PC-9 (cell line): Measurements from ENCODE around the gene KLHL6. TPM values are rescaled to one million over a fixed set of nuclear protein-coding genes. Genes with fewer than 3 reads are reported as not detected.

Source experiments
- BruUV-seq: library from RNA; stranded (reverse); fragments of 400-500 nt; replicated peaks from 2 replicates; lab custom pipeline; 2021; lab: Mats Ljungman, UMichigan
- CTCF ChIA-PET: fragments of 300-600 bp; sonication (Branson Sonifier 250); formaldehyde crosslinking; loops from one replicate; lab custom pipeline; 2022; ENCODE audit warnings: antibody characterized with exemption; lab: Charles Lee
- POLR2A ChIA-PET: fragments of 300-600 bp; sonication (Branson Sonifier 250); formaldehyde crosslinking; loops from one replicate; lab custom pipeline; 2022; ENCODE audit warnings: antibody characterized with exemption; ENCODE audit not compliant: unreplicated experiment; lab: Charles Lee
- DNase-seq, 2 experiments: peaks; one replicate each; pipeline versions ENCODE4 v3.0.0 to v3.0.0-alpha.2; 2015 to 2022; ENCODE audit warnings: mixed read lengths in 1 of 2
- H2AFZ ChIP-seq: fragments of 200-600 bp; sonication (generic); 2 replicates; pipeline ENCODE4 v1.8.1; 2017; ENCODE audit warnings: antibody characterized with exemption
- H3F3A ChIP-seq: fragments of 200-600 bp; sonication (generic); 2 replicates; pipeline ENCODE4 v1.8.1; 2017; ENCODE audit warnings: antibody characterized with exemption, mild to moderate bottlenecking, low read depth; ENCODE audit not compliant: insufficient read depth
- H3K27ac ChIP-seq: fragments of 200-600 bp; sonication (generic); 2 replicates; pipeline ENCODE4 v1.6.1; 2016; ENCODE audit warnings: mixed run types
- H3K27me3 ChIP-seq: fragments of 200-600 bp; sonication (generic); 2 replicates; pipeline ENCODE4 v1.6.1; 2016; ENCODE audit warnings: low read depth, mixed run types; ENCODE audit not compliant: insufficient read depth
- H3K36me3 ChIP-seq: fragments of 200-600 bp; sonication (generic); 2 replicates; pipeline ENCODE4 v1.6.1; 2016; ENCODE audit warnings: low read depth, mixed run types
- H3K4me1 ChIP-seq: fragments of 200-600 bp; sonication (generic); replicated peaks from 2 replicates; pipeline ENCODE4 v1.6.1; 2016; ENCODE audit warnings: mixed run types; ENCODE audit not compliant: insufficient read depth
- H3K4me2 ChIP-seq: fragments of 200-600 bp; sonication (generic); 2 replicates; pipeline ENCODE4 v1.6.1; 2017; ENCODE audit warnings: mixed run types
- H3K4me3 ChIP-seq: fragments of 200-600 bp; sonication (generic); 2 replicates; pipeline ENCODE4 v1.6.1; 2016; ENCODE audit warnings: mixed run types
- H3K79me2 ChIP-seq: fragments of 200-600 bp; sonication (generic); 2 replicates; pipeline ENCODE4 v1.6.1; 2017; ENCODE audit warnings: low read depth, mixed run types
- H3K9me2 ChIP-seq: fragments of 200-600 bp; sonication (generic); 2 replicates; pipeline ENCODE4 v1.8.1; 2017; ENCODE audit warnings: mild to moderate bottlenecking; ENCODE audit not compliant: insufficient read depth
- H3K9me3 ChIP-seq: fragments of 200-600 bp; sonication (generic); 2 replicates; pipeline ENCODE4 v1.8.1; 2016; ENCODE audit warnings: low read depth; ENCODE audit not compliant: insufficient read depth
- H4K20me1 ChIP-seq: fragments of 200-600 bp; sonication (generic); 2 replicates; pipeline ENCODE4 v1.8.1; 2017; ENCODE audit not compliant: insufficient read depth
- CTCF ChIP-seq: fragments of 200-600 bp; sonication (generic); conservative IDR thresholded peaks from 2 replicates; pipeline ENCODE4 v1.6.1; 2017; ENCODE audit warnings: mixed run types, antibody characterized with exemption, mild to moderate bottlenecking, moderate library complexity
- EZH2 ChIP-seq: fragments of 200-600 bp; sonication (generic); IDR thresholded peaks from 2 replicates; pipeline ENCODE4 v1.8.0; 2017; ENCODE audit warnings: antibody characterized with exemption, low read depth
- intact Hi-C: fragments of 100-400 bp; cut with micrococcal nuclease; formaldehyde crosslinking; loops from one replicate; pipeline ENCODE4 v1.10.0; 2022; ENCODE audit not compliant: unreplicated experiment
- total RNA-seq: library from RNA; stranded (reverse); gene quantifications from 2 replicates; pipeline ENCODE4 v1.2.3, GENCODE V29; 2021

The KLHL6 gene
- total RNA-seq, 1 experiment from 2014 or later = 0.04 TPM

GRCh38 chr3:183540501-183541234 is 14.8 kb downstream of the KLHL6 start:
- intact Hi-C loops = no loop called here
- H2AFZ ChIP-seq = no peak overlapping the region
- no peaks in the 10 kb centered on the region for H4K20me1 ChIP-seq
- H3K4me2 ChIP-seq = no peak overlapping the region
- H3K79me2 ChIP-seq = no peaks in the 10 kb centered on the region
- CTCF ChIA-PET = no interaction called here
- H3F3A ChIP-seq = no peaks in the 10 kb centered on the region
- no peak for DNase-seq
- H3K27ac ChIP-seq = no peak overlapping the region
- POLR2A ChIA-PET = no interaction called here
- H3K27me3 ChIP-seq = no peaks in the 10 kb centered on the region
- H3K9me3 ChIP-seq = no peaks in the 10 kb centered on the region
- H3K36me3 ChIP-seq = no peaks in the 10 kb centered on the region
- no peak overlapping the region for H3K4me3 ChIP-seq
- no peaks in the 10 kb centered on the region for H3K9me2 ChIP-seq
- H3K4me1 ChIP-seq = no peaks in the 10 kb centered on the region
- BruUV-seq = no TSS peak
- TF ChIP-seq EZH2 (no peak), CTCF (no peak)

GRCh38 chr3:183539811-183540210 is 15.7 kb downstream of the KLHL6 start:
- Histone ChIP-seq H3K9me2 (no peaks in the 10 kb centered on the region), H2AFZ (no peak overlapping the region), H3K27ac (no peak overlapping the region), H3K4me3 (no peak overlapping the region), H3K4me1 (no peaks in the 10 kb centered on the region), H3F3A (no peaks in the 10 kb centered on the region), H3K79me2 (no peaks in the 10 kb centered on the region), H4K20me1 (no peaks in the 10 kb centered on the region), H3K36me3 (no peaks in the 10 kb centered on the region), H3K4me2 (no peak overlapping the region), H3K9me3 (no peaks in the 10 kb centered on the region), H3K27me3 (no peaks in the 10 kb centered on the region)
- ChIA-PET CTCF (interaction anchor here (0.7 kb wide), 1 partner anchor 55 kb away, joined by 3 read pairs; no protein-coding TSS in a partner anchor), POLR2A (no interaction called here)
- TF ChIP-seq EZH2 = no peak
- TF ChIP-seq CTCF = no peak
- no peak for DNase-seq
- BruUV-seq = no TSS peak
- intact Hi-C loops = no loop called here

GRCh38 chr3:183538486-183538885 is 17.0 kb downstream of the KLHL6 start:
- Histone ChIP-seq H3K27me3 (no peaks in the 10 kb centered on the region), H3K4me1 (0 out of 2 replicates have a peak, but pooled peaks cover 5% of the 10 kb centered on the region), H3K4me2 (no peak overlapping the region), H2AFZ (no peak overlapping the region), H4K20me1 (no peaks in the 10 kb centered on the region), H3K4me3 (no peak overlapping the region), H3K27ac (no peak overlapping the region), H3K9me2 (no peaks in the 10 kb centered on the region), H3K36me3 (no peaks in the 10 kb centered on the region), H3F3A (no peaks in the 10 kb centered on the region), H3K9me3 (no peaks in the 10 kb centered on the region), H3K79me2 (no peaks in the 10 kb centered on the region)
- TF ChIP-seq EZH2 (no peak), CTCF (no peak)
- intact Hi-C loops = no loop called here
- no peak for DNase-seq
- no TSS peak for BruUV-seq
- ChIA-PET CTCF (no interaction called here), POLR2A (interaction anchor here (0.6 kb wide), 1 partner anchor 566 kb away, joined by 4 read pairs; no protein-coding TSS in a partner anchor)
